GM18499 (cell line): ENCODE results near the gene ITGB8.
"Not testable (repeated sequence)": the region's sequence is repeated elsewhere in the genome, so short reads cannot be mapped to it uniquely, and the experiment has no call there.

Experiments
- ATAC-seq: cut with Tn5 transposase; IDR thresholded peaks from one replicate; pipeline ENCODE4 v1.9.1; 2021; ENCODE audit warnings: moderate number of reproducible peaks; ENCODE audit not compliant: insufficient read depth, unreplicated experiment

ITGB8 gene

DNA sequence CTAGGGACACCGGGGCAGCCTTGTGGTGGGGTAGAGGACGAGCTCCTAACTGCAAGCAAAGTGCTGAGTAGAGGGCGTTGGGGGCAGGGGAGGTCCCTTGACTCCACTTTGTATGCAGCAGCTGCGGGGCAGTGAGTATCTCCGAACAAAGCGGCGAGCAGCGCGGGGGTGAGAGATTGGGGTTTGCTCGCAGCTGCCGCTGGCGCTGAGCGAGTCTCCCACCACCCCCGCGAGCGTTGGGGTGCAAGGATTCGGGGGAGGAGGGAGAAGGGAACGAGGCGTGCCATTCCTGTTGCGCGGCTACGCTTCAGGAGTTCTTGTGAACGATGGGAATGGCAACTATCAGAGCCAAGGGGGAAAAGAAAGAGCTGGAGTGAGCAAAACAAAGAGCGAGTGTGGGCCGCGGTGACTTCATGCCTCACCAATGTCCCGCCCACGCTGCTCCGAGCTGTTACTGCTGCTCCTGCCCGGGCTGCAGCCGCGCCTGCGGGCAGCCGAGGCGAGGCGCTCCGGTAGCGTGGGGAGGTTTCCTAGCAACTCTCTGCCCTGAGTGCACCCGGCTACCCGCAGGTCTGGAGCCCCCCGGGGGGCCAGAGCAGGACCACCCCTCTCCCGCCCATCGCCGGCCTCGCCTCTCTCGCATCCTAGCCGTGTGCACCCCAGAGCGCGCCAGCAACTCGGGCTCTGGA is at the start of gene ITGB8:
TSS of gene ITGB8 (plus strand) at position 662 of the 689 bp plus-strand sequence. CDS start 907 bp downstream, outside the sequence.
- peak; percentile 41 for ATAC-seq

DNA sequence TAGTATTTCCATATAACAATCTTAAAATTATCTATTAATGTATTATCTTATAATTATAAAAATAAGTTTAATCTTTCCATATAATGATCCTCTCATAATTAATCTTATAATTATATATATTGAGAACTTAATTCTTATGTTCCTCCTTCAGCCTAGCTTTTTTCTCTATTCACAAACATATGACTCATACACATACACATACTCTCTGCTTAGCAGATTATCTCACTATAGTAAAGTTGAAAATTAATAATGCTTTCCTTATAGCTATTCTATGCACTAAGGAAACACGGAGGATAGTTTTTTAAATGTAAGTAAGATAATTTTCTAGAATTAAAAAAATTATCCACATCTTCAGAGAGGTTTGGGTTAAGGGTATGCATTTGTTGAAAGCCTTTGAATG is 47.7 kb upstream of the ITGB8 start:
- ATAC-seq, result no peak

DNA sequence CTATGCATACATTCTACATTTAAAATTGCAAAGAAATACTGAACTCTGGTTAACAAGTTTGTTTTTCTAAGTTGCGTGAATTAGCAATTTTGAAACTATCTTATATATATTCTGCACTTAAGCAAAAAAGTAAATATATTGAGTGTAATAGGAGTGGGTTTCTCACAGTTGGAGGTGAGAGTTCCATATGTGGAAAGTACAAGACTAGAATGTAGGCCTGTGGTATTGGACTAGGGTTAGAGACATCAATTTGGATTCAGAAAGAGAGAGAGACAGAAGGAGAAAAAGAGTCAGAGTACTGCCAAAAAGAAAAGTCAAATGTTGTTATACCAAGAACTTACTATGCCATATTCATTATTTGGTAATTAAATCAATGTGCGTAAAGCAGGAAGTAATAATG is 47.3 kb upstream of the ITGB8 start:
- ATAC-seq, result no peak

DNA sequence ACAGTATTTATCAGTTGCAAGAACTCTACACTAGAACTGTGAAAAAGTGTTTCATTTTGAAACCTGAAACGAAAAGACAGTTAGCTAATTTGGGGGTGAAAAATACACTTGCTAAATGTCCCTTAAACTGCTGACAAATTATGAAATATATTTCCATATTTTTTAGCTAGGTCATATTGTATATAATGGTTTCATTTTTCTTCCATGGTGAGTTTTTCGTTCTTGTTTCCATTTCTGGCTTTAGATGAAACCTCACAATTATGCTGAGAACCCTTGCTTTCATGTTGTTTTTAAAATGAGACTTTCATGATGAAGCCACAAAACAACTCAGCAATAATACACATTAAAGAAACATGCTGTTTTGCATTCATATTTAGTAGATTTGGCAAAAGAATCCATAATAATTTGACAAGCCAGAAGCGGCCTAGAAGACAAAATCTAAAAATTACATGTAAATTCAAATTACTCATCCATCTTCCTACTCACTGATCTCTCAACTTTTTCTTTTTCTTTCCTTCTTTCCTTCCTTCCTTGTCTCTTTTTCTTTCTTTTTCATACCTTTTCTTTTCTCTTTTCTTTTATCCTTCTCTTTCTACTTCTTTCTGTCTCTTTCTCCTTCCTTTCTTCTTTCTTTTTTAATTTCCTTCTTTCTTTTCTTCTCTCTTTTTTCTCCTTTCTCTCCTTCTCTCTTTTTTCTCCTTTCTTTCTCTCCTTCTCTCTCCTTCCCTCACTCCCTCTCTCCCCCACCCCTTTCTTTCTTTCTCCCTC is 46.5 kb upstream of the ITGB8 start:
- ATAC-seq, result peak; percentile 70

DNA sequence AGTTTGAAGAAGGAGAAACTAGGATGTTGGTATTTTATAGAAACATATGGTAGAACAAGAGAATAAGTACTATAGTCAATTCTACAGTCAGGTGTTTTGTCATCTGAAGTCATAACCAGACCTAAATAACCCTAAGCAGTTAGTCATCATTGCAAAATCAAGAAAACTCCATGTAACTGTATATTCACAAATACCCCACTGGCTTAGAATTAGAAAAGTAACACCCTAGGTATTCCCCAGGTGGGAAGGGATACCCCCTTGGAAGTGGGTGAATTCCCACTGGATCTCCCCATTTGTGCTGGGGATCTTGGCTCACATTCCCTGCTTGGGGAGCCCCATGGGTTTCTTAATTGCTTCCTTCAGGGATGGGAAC is 45.9 kb upstream of the ITGB8 start:
- ATAC-seq, result no peak

DNA sequence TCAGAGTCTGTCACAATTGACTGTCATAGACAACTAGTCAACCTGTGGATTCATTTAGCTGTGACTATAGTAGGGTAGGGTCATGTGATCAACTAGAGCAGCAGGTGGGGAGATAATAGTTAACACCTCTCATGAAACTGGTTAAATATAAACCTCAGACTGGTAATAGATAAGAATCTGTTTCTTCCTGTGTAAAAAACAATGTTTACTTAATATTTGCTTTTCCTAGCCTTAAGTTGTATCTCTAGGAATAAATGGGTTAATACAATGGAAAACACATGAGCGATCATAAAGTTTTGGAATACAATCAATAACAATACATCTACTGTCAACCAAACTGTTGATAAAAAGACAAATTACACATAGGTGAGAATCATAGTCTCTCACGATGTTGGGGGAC is 43.4 kb upstream of the ITGB8 start:
- ATAC-seq, result no peak

DNA sequence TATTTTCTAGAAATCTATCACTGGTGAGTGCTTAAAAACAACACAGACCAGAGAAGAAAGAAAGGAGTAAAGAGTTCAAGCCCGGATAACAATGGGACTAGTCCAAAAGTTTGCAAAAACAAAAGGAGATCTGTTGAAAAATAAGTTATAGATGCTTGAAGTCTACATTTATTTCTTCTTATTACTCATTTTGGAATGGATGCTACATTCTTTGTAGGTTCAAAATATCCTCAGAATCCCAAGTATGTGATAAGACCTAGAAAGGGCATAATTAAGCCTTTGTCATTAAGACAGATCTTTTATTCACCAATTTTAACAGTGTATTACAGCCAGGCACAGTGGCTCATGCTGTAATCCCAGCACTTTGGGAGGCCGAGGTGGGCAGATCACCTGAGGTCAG is 42.7 kb upstream of the ITGB8 start:
- no peak for ATAC-seq

DNA sequence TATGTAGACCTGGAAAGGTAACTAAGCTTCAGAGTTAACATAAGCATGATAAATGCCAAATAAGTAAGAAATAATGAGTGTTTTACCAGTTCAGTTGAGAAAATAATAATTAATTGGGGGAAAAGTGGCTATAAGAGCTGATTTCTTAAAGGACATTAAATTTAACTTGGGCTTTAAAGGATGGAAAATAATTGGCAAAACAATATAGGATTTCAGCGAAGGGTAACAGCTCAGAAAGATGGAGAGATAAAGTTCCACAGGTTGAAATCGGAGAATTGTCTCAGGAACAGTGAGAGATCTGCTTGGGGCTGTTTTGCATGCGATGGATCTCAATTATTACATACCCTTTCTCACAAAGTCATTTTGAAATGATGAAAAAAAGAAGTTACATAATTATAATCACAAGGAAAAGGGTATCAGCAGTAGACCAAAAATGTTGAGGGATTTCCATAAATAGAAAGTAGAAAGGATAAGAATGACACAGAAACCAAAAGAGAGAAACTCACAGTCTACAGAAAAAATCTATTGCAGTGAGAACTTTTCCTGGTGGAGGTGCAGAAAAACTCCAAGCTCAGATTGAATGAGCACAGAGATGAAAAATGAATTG is 40.1 kb upstream of the ITGB8 start:
- no peak for ATAC-seq

DNA sequence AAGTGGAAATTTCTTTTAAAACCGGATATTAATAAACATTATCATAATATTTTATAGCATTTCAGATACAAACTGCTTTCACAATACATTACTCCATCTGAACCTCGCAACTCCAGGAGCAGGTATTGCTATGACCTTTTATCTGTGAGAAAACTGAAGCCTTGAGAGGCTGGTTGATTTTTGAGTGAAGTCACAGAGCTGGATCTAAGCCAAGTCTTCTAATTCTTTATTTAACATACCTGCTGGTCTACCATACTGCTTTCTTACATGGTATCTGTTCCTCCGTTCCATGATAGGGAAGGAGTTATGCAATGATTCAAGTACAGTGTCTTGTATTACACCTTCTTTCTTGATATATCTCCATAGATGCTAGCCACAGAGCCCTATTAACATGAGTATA is 37.4 kb upstream of the ITGB8 start:
- no peak for ATAC-seq

DNA sequence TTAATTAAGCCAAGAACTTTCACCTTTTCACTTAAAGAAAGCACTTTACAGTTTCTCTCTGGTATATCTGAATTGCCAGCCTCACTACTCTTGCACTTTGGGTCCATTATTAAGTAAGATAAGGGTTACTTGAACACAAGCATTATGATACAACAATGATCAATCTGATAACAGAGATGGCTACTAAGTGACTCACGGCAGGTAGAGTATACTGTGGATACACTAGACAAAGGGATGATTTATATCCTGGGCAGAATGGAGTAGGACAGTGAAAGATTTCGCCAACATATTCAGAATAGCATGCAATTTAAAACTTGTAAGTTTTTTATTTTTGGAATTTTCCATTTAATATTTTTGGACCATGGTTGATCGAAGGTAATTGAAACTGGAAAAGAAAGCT is 34.3 kb upstream of the ITGB8 start:
- no peak for ATAC-seq

DNA sequence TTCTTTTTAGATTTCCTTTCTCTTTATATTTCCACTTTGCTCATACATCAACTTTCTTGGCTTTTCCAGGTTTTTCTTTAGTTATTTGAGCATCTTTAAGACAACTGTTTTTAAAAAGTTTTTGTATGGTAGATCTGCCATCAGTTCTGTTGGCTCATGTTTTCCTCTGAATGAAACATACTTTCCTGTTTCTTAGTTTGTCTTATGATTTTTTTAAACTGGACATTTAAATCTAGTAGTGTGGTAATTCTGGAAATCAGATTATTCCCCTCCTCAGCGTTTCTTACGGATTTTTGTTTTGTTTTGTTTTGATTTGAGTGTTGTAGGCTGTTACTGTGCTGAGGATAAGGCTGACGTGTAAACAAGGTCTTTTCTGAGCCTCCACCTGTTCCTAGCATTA is 33.8 kb upstream of the ITGB8 start:
- ATAC-seq, result no peak

DNA sequence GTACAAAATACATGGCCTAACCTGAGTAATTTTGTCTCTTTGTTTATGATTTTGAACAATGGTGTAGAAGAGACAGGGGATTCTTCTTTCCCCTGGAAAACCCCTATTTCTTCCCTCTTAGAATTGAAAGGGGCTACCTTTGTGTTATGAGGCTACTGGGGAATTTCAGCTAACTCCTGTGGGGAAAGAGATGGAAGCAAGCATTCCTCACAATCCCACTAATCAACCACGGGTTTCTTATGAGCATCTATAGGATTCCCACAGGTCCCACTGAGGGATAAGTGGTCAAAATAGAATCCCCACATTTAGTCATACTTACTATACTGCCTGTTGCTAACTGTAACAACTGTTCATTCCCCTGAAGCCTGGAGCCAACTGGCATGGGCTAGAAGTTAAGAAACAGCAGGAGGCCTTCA is 32.2 kb upstream of the ITGB8 start:
- no peak for ATAC-seq

DNA sequence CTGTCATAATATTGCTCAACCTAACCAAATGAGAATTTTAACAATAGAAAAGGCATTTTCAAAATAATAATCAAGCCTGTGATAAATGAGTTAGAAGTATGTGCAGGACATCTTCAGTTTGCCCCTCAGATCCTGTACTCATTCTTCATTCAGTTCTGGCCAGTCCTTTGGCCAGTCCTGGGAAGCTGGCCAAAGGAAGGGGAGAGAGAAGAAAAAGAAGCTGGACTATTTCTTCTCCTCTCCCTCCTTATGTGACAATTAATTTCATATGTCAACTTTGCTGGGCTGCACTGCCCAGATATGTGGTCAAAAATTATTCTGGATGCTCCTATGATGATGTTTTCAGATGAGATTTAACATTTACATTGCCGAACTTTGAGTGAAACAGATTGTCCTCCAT is 31.6 kb upstream of the ITGB8 start:
- no peak for ATAC-seq

DNA sequence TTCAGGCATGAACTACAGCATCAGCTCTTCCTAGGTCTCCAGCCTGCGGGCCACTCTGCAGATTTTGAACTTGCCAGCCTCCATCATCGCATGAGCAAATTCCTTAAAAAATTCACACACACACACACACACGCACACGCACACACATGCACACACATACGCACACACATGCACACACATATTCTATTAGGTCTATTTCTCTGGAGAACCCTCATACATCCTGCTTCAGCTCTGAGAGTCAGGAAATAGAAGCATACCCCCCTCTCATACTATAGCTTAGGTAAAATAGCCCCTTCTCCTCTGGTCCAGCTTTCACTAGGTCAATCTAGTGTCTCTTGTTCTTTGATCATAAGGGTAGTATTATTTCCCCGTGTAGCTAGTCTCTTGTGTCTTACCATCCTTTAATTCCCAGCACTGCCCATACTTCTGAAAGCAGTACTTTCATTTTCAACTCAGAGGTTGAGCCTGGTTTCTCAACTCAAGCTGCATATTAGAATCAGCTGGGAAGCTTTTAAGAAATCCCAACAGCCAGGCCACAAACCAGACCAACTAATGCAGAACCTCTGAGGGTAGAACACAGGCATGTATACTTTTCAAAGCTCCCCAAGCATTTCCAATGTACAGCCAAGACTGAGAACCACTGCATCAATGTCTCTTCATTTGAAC is 30.9 kb upstream of the ITGB8 start:
- ATAC-seq, result peak; percentile 45

DNA sequence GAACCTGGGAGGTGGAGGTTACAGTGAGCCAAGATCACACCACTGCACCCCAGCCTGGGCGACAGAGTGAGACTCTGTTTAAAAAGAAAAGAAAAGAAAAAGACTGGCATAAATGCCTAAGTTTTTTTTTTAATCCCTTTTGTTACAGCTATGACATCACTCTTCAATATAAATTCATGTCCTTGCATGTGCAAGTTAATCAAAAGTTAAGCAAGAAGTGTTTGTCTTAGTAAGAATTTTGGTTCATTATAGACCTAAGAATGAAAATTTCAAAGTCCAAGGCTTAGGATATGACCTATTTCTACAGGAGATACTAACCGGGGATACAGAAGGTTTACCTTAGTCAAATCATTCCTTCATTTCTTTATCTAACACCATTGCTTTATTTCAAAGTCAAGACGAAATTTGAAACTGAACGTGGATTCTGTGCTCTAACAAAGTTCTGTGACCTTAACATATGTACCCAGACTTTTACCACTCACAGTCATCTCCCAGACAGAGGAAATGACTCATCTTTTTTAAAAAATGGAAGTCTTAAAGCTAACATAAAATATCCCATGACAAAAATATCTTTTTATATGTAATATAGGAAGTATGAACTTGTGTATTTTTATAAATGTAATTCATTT is 29.3 kb upstream of the ITGB8 start:
- no peak for ATAC-seq

DNA sequence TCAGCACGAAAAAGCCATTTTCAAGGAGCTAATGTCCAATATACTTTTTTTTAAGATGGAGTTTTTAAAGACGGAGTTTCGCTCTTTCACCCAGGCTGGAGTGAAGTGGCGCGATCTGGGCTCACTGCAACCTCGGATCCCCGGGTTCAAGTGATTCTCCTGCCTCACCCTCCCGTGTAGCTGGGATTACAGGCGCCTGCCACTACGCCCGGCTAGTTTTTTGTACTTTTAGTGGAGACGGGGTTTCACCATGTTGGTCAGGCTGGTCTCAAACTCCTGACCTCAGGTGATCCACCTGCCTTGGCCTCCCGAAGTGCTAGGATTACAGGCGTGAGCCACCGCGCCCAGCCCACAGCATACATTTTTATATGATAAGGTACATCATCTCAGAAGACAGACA is 28.4 kb upstream of the ITGB8 start:
- not testable (repeated sequence) for ATAC-seq

DNA sequence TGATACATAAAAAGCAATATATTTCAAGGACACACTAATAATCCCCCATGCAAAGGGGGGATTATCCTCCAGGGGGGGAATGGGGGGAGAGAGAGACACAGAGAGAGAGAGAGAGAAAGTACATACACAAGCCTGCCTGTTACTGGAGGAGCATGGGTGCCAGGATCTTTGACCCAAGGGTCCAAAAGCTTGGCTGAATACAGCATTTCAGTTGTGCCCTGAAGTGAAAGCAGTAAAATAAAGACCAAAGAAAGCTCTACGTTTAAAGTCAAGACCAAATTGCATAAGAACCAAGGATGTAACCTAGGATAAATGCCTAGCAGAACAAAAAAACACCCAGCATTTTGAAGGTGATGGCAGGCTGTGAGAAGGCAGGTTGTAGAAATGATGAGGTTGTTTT is 27.8 kb upstream of the ITGB8 start:
- no peak for ATAC-seq

DNA sequence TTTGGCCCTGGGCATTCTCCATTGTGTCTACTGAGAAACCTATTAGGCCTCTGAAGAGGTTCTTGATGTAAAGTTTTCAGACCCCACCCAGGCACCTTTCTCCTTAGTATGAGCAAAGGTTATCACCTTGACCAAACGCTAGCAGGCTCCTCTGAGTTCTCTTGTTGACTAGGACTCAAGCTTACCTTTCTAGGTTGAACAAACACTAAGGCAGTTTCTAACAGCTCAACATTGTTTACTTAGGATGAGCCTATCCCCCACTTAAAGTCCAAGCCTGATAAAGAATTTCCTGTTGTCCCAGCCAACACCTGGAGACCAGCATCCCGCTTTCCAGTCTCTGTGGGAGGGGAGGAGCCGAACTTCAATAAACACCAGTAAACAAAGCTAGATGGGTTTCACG is 26.3 kb upstream of the ITGB8 start:
- ATAC-seq, result no peak

DNA sequence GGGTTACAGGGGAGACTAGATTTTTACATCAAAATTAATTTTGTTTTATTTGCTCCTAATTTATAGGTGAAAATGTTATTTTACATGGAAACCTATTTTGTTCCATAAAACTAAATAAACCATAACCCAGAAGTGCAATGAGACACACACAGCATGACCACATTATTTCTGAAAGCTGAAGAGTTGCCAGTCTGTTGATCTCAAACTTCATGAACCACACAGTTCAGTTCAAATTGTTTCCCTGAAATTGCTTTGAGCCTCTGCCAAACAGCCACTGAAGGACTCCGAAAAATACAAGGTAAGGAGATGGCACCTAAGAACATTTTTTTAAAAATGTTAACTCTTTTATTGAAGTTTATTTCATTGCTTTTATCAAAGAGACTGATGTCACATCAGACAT is 25.0 kb upstream of the ITGB8 start:
- ATAC-seq, result no peak

DNA sequence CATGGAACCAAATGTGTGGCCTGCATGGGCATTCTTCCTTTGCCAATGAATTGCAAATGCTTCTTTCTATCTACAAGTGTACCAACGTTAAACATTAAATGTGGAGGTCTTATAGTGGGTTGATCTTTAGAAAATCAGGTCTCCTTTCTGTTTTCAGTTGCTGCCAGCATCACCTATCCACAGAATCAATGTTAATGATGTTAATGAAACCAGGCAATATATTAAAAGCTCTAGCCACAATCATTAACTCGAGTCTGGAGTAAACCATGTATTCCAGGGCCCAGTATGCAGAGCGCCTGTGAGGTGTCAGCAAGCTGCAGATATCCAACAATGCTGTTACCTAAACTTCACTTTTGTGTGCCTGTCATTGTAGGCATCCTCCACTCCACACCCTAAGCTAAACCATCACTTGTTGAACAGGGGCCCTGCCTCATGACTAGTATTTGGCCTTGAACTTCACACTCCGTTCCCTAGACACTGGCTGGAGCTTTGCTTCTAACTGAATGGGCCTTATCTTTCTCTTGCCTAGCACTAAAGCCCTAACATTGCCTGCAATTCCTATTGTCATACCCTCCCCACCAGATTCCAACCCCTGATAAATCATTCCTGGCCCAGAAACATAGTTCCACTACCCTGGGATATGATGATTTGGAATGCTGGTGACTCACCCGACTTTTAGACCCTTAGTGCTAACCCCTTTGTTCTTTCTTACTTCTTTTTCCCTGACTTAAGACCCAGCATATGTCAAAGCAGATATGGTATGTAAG is 24.3 kb upstream of the ITGB8 start:
- ATAC-seq, result no peak
